ENCODE data around the gene BRD4.
A peak's percentile ranks its signal among the peaks of the same experiment; 100 is the strongest.

The BRD4 gene

GRCh38 chr19:15264061-15264932, 68.0 kb downstream of the BRD4 start:
- peak; percentile 57 to 74 for DNase-seq

GRCh38 chr19:15263361-15263985, 68.9 kb downstream of the BRD4 start:
- no peak for DNase-seq

- DNase-seq: no peak
These were observed 70.3 kb downstream of the BRD4 start for GRCh38 chr19:15262011-15262410.

DNA sequence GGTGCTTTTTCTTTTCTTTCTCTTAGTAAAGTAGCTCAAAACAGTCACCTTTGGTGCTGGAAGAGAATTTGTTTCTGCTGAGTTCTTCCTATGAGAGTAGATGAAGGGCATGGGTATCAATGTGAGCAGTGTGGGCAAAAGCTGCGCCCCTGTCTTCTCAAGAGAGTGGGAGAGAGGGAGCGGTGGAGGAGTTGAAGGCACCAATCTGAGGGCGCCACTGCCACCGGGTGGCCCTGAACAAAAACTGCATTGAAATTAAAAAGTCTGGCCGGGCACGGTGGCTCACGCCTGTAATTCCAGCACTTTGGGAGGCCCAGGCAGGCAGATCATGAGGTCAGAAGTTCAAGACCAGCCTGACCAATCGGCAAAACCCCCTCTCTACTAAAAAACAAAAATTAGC, 71.4 kb downstream of the BRD4 start:
- DNase-seq: no peak

DNA sequence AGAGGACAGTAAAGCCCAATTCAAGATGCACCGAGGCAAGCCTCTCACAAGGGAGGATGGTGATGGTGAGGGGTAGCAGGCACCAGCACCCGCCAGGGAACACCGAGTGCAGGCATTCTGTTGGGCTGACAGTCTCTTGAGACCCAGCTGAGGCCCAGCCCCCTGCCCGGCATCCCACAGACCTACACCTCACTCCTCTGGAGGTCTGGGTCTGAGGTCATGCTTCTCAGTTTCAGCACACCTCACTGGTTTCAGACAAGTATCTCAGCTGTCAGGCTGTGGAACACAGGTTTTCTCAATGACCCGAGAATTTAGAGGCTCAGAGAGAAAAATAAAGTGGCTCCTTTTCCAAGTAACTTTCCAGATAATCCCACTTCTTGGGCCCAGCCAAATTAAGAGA, 72.4 kb downstream of the BRD4 start:
- DNase-seq: no peak

DNA sequence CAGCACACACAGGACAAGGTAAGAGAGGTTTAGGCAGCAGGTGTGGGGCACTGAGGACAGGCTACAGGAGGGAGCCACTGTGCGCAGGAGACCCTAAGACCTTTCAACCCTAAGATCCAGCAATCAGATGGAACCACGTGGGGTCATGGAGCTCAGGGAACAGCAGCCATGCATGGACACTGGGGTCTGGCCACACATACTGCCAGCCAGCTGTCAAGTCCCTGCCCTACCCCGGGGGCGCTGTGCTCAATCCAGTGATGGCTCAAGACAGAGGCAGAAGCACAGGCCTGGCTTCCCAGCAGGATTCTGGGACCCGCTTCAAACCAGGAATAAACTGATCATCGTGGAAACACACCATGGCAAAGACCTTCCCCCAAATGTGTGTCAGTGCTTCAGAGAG, 74.6 kb downstream of the BRD4 start:
- DNase-seq: no peak

DNA sequence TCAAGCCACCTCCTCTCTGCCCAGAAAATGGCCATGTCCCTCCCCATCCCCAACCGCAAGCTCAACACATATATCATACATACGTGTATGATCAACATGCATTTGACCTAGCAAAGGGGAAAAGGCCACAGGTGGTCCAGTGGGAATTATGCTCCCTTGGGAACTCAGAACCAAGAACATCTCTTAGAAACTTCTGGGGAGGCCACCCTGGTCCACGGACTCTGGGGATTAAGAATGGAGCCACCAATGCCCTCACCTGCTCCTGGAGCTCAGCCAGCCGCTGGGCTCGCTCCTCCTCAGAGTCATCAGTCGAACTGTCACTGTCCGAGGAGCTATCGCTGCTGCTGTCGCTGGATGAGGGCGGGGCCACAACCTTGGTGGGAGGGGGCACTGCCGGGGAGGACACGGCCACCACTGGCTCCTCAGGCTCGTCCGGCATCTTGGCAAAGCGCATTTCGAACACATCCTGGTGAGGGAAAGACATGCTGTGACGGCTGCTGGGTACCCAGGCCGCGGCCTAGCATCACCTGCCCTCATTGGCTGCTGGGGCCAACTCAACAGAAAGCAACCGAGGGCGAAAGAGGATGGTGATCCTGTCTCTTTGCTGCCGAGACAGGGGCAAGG, 75.5 kb downstream of the BRD4 start:
- DNase-seq: no peak

DNA sequence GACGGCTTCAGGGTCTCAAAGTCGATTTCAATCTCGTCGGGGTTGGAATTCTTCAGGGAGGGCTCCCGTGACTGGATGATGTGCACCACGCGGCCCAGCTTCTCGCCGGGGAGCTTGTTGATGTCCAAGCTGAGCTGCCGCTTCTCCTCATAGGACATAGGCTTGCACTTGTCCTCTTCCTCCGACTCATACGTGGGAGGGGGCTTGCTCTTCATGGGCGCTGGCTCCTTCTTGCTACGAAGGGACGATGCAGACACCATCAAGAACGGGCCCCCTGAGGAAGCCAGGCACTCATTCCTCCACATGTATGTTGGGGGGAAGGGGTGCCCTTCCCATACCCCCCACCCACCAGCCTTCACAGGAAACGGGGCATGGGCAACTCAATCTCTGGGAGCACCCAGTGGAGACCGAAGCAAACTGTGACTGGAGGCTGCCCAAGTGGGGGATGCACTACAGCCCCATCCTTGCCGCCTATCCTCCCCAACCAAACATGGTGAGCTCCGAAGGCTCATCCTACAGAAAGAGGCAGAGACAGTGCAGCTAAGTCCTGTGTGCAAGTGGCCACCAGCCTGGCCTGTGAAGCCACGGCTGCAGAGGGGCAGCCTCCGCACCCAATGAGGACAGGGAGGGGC, 76.9 kb downstream of the BRD4 start:
- DNase-seq: no peak

GRCh38 chr19:15254547-15254946, 77.8 kb downstream of the BRD4 start:
- DNase-seq: no peak

GRCh38 chr19:15253513-15253912, 78.8 kb downstream of the BRD4 start:
- DNase-seq: no peak

GRCh38 chr19:15253061-15253460, 79.3 kb downstream of the BRD4 start:
- no peak for DNase-seq

- DNase-seq: no peak
These were observed 79.8 kb downstream of the BRD4 start for GRCh38 chr19:15252398-15253018.

GRCh38 chr19:15251749-15252397, 80.5 kb downstream of the BRD4 start:
- no peak for DNase-seq

DNA sequence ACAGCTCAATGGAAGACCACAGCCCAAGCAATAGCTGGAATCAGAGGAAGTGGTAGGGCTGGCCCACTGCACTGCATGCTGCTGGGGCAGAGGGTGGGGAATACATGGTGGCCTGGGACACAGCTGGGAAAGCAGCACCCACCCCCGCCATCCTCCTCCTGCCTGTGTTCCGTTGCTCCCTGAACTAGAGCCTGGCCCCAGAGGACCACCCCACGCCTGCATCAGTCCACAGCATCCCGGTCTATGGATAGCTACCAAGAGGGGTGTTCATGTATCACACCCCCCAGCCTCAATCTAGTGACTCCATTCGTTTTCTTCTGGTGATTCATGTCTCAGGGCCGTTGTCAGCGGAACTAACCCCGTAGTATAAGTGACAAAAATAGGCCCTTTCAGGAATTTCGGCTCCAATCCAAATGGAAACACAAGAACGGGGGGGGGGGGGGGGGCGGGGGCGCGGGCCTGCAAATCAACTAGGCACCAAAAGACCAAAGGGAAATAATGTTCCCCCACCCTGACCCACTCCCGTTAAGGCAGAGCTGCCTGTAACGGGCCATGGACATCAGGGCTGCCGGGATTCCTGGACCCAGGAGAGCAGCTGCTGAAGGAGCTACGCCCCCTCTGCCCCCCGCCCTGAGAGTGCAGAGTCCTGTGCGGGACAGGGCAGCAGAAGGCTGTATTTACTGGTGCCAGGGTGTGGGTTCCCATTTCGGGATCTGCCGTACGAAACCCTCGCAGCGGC, 81.2 kb downstream of the BRD4 start:
- DNase-seq: no peak

DNA sequence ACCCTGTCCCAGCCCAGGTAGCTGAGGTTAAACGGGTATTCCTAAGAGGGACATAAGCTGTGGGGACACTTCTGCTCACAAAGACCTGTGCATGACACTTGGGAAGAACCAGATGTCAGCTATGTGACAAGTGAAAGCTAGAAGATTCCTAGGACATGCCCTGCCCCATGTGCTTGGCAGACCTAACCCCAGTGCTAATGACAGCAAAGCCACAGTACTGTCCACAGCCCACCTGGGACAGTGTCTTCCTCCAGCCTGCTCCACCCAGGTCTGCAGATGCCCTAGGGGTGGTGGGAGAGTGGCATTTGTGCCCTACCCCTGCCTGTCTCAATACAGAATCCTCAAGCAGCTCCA, 81.7 kb downstream of the BRD4 start:
- no peak for DNase-seq

GRCh38 chr19:15249972-15250639, 82.2 kb downstream of the BRD4 start:
- no peak for DNase-seq

DNA sequence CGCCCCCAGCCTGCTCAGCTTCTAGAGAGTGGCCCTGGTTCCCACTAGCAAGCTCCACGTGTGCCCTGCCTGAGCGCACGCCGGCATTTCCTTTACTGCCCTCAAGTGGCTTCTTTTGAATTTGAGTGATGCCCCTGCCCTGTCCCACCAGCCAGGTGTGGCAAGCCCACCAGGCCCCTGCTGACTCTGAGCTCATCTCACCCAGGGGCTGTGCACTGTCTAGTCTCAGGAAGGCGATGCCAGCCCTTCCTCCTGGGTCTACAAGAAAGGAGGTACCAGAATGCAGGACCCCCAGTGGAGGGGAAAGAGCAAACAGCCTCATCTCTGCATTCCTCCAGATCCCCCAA, 82.8 kb downstream of the BRD4 start:
- no peak for DNase-seq

- DNase-seq: no peak
These were observed 83.5 kb downstream of the BRD4 start for GRCh38 chr19:15248648-15249527.

- DNase-seq: no peak
These were observed 84.2 kb downstream of the BRD4 start for GRCh38 chr19:15248106-15248505.

Measured in CD4-positive, alpha-beta T cell treated with Interferon alpha-2 for 1 hour (primary cell).